Karpas-422 (cell line): ENCODE data around the gene EPB42. TPM values are rescaled to one million over a fixed set of nuclear protein-coding genes. Genes with fewer than 3 reads are reported as not detected.
A peak's percentile ranks its signal among the peaks of the same experiment; 100 is the strongest.
"Not testable (repeated sequence)": the region's sequence is repeated elsewhere in the genome, so short reads cannot be mapped to it uniquely, and the experiment has no call there.

Source experiments
- DNase-seq: peaks from one replicate; pipeline ENCODE4 v3.0.0-alpha.2; 2015
- H2AFZ ChIP-seq: fragments of 200-600 bp; sonication (generic); 2 replicates; pipeline ENCODE4 v1.6.1; 2014; ENCODE audit warnings: antibody characterized with exemption, low read length, mixed read lengths
- H3K27ac ChIP-seq: fragments of 200-600 bp; sonication (generic); 2 replicates; pipeline ENCODE4 v1.5.1; 2014; ENCODE audit warnings: mild to moderate bottlenecking, low read length, moderate library complexity
- H3K27me3 ChIP-seq: fragments of 200-600 bp; sonication (generic); 2 replicates; pipeline ENCODE4 v1.6.1; 2014; ENCODE audit warnings: low read length, mixed read lengths
- H3K36me3 ChIP-seq: fragments of 200-600 bp; sonication (generic); 2 replicates; pipeline ENCODE4 v1.6.1; 2014; ENCODE audit warnings: low read length, mixed read lengths; ENCODE audit not compliant: insufficient read depth
- H3K4me1 ChIP-seq: fragments of 200-600 bp; sonication (generic); 2 replicates; pipeline ENCODE4 v1.6.1; 2014; ENCODE audit warnings: mild to moderate bottlenecking, low read length, mixed read lengths
- H3K4me2 ChIP-seq: fragments of 200-600 bp; sonication (generic); 2 replicates; pipeline ENCODE4 v1.6.1; 2014; ENCODE audit warnings: low read length, low read depth, mild to moderate bottlenecking; ENCODE audit not compliant: poor library complexity, severe bottlenecking
- H3K4me3 ChIP-seq: fragments of 200-600 bp; sonication (generic); 2 replicates; pipeline ENCODE4 v1.5.1; 2014; ENCODE audit warnings: mild to moderate bottlenecking, antibody characterized with exemption, low read length, mixed read lengths
- H3K79me2 ChIP-seq: fragments of 200-600 bp; sonication (generic); 2 replicates; pipeline ENCODE4 v1.6.1; 2014; ENCODE audit warnings: mild to moderate bottlenecking, low read length, mixed read lengths
- H3K9ac ChIP-seq: fragments of 200-600 bp; sonication (generic); 2 replicates; pipeline ENCODE4 v1.6.0; 2014; ENCODE audit warnings: low read length
- H3K9me2 ChIP-seq: fragments of 200-600 bp; sonication (generic), shearing (Covaris generic); replicated peaks from 2 replicates; pipeline ENCODE4 v1.6.0; 2014; ENCODE audit warnings: mild to moderate bottlenecking, low read length, moderate library complexity; ENCODE audit not compliant: insufficient read depth
- H3K9me3 ChIP-seq: fragments of 300-700, 200-600 bp; sonication (generic); 2 replicates; pipeline ENCODE4 v1.6.1; 2014; ENCODE audit warnings: low read length, mixed read lengths
- H4K20me1 ChIP-seq: fragments of 200-600 bp; sonication (generic); 2 replicates; pipeline ENCODE4 v1.6.1; 2014; ENCODE audit warnings: mild to moderate bottlenecking, antibody characterized with exemption, low read length, low read depth; ENCODE audit not compliant: insufficient read depth
- total RNA-seq: library from RNA; depleted of rRNA; stranded (reverse); fragments of >200 nt; shearing (Covaris generic); gene quantifications from 2 replicates; pipeline ENCODE4 v1.2.3, GENCODE V29; 2014; ENCODE audit warnings: low replicate concordance

The EPB42 gene
- total RNA-seq, 1 experiment from 2014 or later = not detected

GRCh38 chr15:43190178-43190577 lies 30.6 kb downstream of the EPB42 start:
- Histone ChIP-seq H4K20me1 (no peaks in the 10 kb centered on the region), H3K9ac (no peak overlapping the region), H3K79me2 (peaks cover 24% of the 10 kb centered on the region), H3K27ac (no peak overlapping the region), H3K9me3 (no peaks in the 10 kb centered on the region), H3K4me1 (peaks cover 12% of the 10 kb centered on the region), H3K27me3 (no peaks in the 10 kb centered on the region), H3K4me2 (no peak overlapping the region), H3K4me3 (no peak overlapping the region), H2AFZ (no peak overlapping the region), H3K9me2 (no peaks in the 10 kb centered on the region), H3K36me3 (peaks cover 58% of the 10 kb centered on the region; the same call in 1 of the 2 replicates)
- DNase-seq = no peak

- DNase-seq = no peak
- peaks cover 15% of the 10 kb centered on the region for H3K4me1 ChIP-seq
- no peaks in the 10 kb centered on the region for H3K9me2 ChIP-seq
- no peaks in the 10 kb centered on the region for H4K20me1 ChIP-seq
- no peak overlapping the region for H3K4me3 ChIP-seq
- H3K27me3 ChIP-seq = no peaks in the 10 kb centered on the region
- H3K36me3 ChIP-seq = peaks cover 50% of the 10 kb centered on the region; the same call in 1 of the 2 replicates
- no peak overlapping the region for H3K27ac ChIP-seq
- H3K9ac ChIP-seq = no peak overlapping the region
- no peak overlapping the region for H3K4me2 ChIP-seq
- peaks cover 24% of the 10 kb centered on the region for H3K79me2 ChIP-seq
- no peaks in the 10 kb centered on the region for H3K9me3 ChIP-seq
- H2AFZ ChIP-seq = no peak overlapping the region
These were observed 31.5 kb downstream of the EPB42 start for GRCh38 chr15:43189296-43189695.

- peaks cover 39% of the 10 kb centered on the region; the same call in 1 of the 2 replicates for H3K36me3 ChIP-seq
- no peak overlapping the region for H3K9ac ChIP-seq
- H2AFZ ChIP-seq = no peak overlapping the region
- H3K79me2 ChIP-seq = peaks cover 24% of the 10 kb centered on the region
- peak; percentile 84 for DNase-seq
- peaks cover 15% of the 10 kb centered on the region for H3K4me1 ChIP-seq
- no peaks in the 10 kb centered on the region for H4K20me1 ChIP-seq
- H3K9me2 ChIP-seq = no peaks in the 10 kb centered on the region
- H3K9me3 ChIP-seq = no peaks in the 10 kb centered on the region
- no peaks in the 10 kb centered on the region for H3K27me3 ChIP-seq
- H3K4me2 ChIP-seq = no peak overlapping the region
- no peak overlapping the region for H3K4me3 ChIP-seq
- no peak overlapping the region for H3K27ac ChIP-seq
These were observed 33.2 kb downstream of the EPB42 start for GRCh38 chr15:43187544-43188155.

- Histone ChIP-seq H3K4me3 (peak overlapping the region; percentile 99), H3K4me2 (peak overlapping the region; percentile 99), H2AFZ (peak overlapping the region; percentile 79), H4K20me1 (no peaks in the 10 kb centered on the region), H3K9ac (peak overlapping the region; percentile 90), H3K27ac (peak overlapping the region; percentile 77), H3K4me1 (peaks cover 15% of the 10 kb centered on the region), H3K27me3 (no peaks in the 10 kb centered on the region), H3K79me2 (peaks cover 24% of the 10 kb centered on the region), H3K9me2 (no peaks in the 10 kb centered on the region), H3K36me3 (peaks cover 29% of the 10 kb centered on the region; the same call in 1 of the 2 replicates), H3K9me3 (no peaks in the 10 kb centered on the region)
- DNase-seq = no peak
These were observed 34.8 kb downstream of the EPB42 start for GRCh38 chr15:43186003-43186353.

GRCh38 chr15:43185157-43186002 lies 35.4 kb downstream of the EPB42 start, which contains the start of gene CCNDBP1:
TSS of gene CCNDBP1 (plus strand) at chr15:43185403. CDS start at chr15:43185499, 96 bp downstream.
- peak within 1 kb of the TSS; percentile 90 for H3K9ac ChIP-seq
- no peaks in the 10 kb centered on the region for H4K20me1 ChIP-seq
- peak within 1 kb of the TSS; percentile 79 for H2AFZ ChIP-seq
- H3K9me3 ChIP-seq = no peaks in the 10 kb centered on the region
- H3K4me2 ChIP-seq = peak within 1 kb of the TSS; percentile 99
- H3K27ac ChIP-seq = peak within 1 kb of the TSS; percentile 77
- H3K4me3 ChIP-seq = peak within 1 kb of the TSS; percentile 99
- H3K79me2 ChIP-seq = peaks cover 24% of the 10 kb centered on the region
- peaks cover 28% of the 10 kb centered on the region; the same call in 1 of the 2 replicates for H3K36me3 ChIP-seq
- no peaks in the 10 kb centered on the region for H3K27me3 ChIP-seq
- peaks cover 15% of the 10 kb centered on the region for H3K4me1 ChIP-seq
- peak; percentile 98 for DNase-seq
- no peaks in the 10 kb centered on the region for H3K9me2 ChIP-seq

- Histone ChIP-seq H3K4me3 (no peak overlapping the region), H3K27ac (no peak overlapping the region), H3K4me2 (no peak overlapping the region), H2AFZ (no peak overlapping the region), H3K36me3 (peaks cover 27% of the 10 kb centered on the region; the same call in 1 of the 2 replicates), H3K9ac (no peak overlapping the region), H3K79me2 (peaks cover 24% of the 10 kb centered on the region), H3K27me3 (no peaks in the 10 kb centered on the region), H3K9me3 (no peaks in the 10 kb centered on the region), H3K9me2 (no peaks in the 10 kb centered on the region), H4K20me1 (no peaks in the 10 kb centered on the region), H3K4me1 (peaks cover 15% of the 10 kb centered on the region)
- no peak for DNase-seq
These were observed 36.3 kb downstream of the EPB42 start for GRCh38 chr15:43184407-43185124.

- no peak overlapping the region for H2AFZ ChIP-seq
- no peaks in the 10 kb centered on the region for H4K20me1 ChIP-seq
- H3K4me2 ChIP-seq = no peak overlapping the region
- H3K9me3 ChIP-seq = no peaks in the 10 kb centered on the region
- no peak overlapping the region for H3K27ac ChIP-seq
- DNase-seq = no peak
- peaks cover 22% of the 10 kb centered on the region for H3K79me2 ChIP-seq
- peaks cover 18% of the 10 kb centered on the region; the same call in 1 of the 2 replicates for H3K36me3 ChIP-seq
- H3K9ac ChIP-seq = no peak overlapping the region
- H3K4me3 ChIP-seq = no peak overlapping the region
- H3K9me2 ChIP-seq = no peaks in the 10 kb centered on the region
- peaks cover 15% of the 10 kb centered on the region for H3K4me1 ChIP-seq
- no peaks in the 10 kb centered on the region for H3K27me3 ChIP-seq
These were observed 37.5 kb downstream of the EPB42 start for GRCh38 chr15:43183270-43183669.

- H4K20me1 ChIP-seq, H3K4me2 ChIP-seq, H3K4me1 ChIP-seq, H3K9ac ChIP-seq, H2AFZ ChIP-seq, H3K9me3 ChIP-seq, H3K79me2 ChIP-seq, H3K4me3 ChIP-seq, H3K27me3 ChIP-seq, H3K27ac ChIP-seq, DNase-seq, H3K9me2 ChIP-seq: not testable (repeated sequence)
- peaks cover 31% of the 10 kb centered on the region; the same call in 1 of the 2 replicates for H3K36me3 ChIP-seq
These were observed 43.7 kb downstream of the EPB42 start for GRCh38 chr15:43177147-43177546.
